ENCODE measurements around the gene PPP2R2D.

The PPP2R2D gene

GRCh38 chr10:131961047-131961776 is 60.4 kb downstream of the PPP2R2D start:
- peaks cover 10% of the 10 kb centered on the region for H3K36me3 ChIP-seq
- DNase-seq: no peak
- no peak overlapping the region for H3K27ac ChIP-seq
- H3K27me3 ChIP-seq (ENCODE audit: insufficient read depth, low read depth, severe bottlenecking): no peaks in the 10 kb centered on the region
- TF ChIP-seq CTCF (IDR thresholded peaks at IDR 0.05; ENCODE audit: low read depth, low read length): no peak
- no peaks in the 10 kb centered on the region for H3K9me3 ChIP-seq (ENCODE audit: severe bottlenecking)
- no peak overlapping the region for H3K4me3 ChIP-seq (ENCODE audit: low read depth, low read length)

GRCh38 chr10:131961777-131962662 is 61.2 kb downstream of the PPP2R2D start:
- TF ChIP-seq CTCF (IDR thresholded peaks at IDR 0.05; ENCODE audit: low read depth, low read length): no peak
- Histone ChIP-seq H3K27ac (no peak overlapping the region), H3K4me3 (ENCODE audit: low read depth, low read length) (no peak overlapping the region), H3K27me3 (ENCODE audit: insufficient read depth, low read depth, severe bottlenecking) (no peaks in the 10 kb centered on the region), H3K9me3 (ENCODE audit: severe bottlenecking) (no peaks in the 10 kb centered on the region), H3K36me3 (peaks cover 4% of the 10 kb centered on the region)
- no peak for DNase-seq

GRCh38 chr10:131963350-131963749 is 62.5 kb downstream of the PPP2R2D start:
- Histone ChIP-seq H3K27ac (no peak overlapping the region), H3K27me3 (ENCODE audit: insufficient read depth, low read depth, severe bottlenecking) (no peaks in the 10 kb centered on the region), H3K9me3 (ENCODE audit: severe bottlenecking) (no peaks in the 10 kb centered on the region), H3K36me3 (peaks cover 9% of the 10 kb centered on the region; the same call in 1 of the 2 replicates), H3K4me3 (ENCODE audit: low read depth, low read length) (no peak overlapping the region)
- TF ChIP-seq CTCF (IDR thresholded peaks at IDR 0.05; ENCODE audit: low read depth, low read length): no peak
- no peak for DNase-seq

- DNase-seq: no peak
- Histone ChIP-seq H3K27ac (no peak overlapping the region), H3K36me3 (peaks cover 14% of the 10 kb centered on the region)
Measured at GRCh38 chr10:131963811-131964210, 63.0 kb downstream of the PPP2R2D start.

GRCh38 chr10:131964298-131964697 is 63.5 kb downstream of the PPP2R2D start:
- H3K4me3 ChIP-seq (ENCODE audit: low read depth, low read length): no peak overlapping the region
- peaks cover 19% of the 10 kb centered on the region for H3K36me3 ChIP-seq
- no peak for TF ChIP-seq CTCF (IDR thresholded peaks at IDR 0.05; ENCODE audit: low read depth, low read length)
- no peak for DNase-seq
- no peak overlapping the region for H3K27ac ChIP-seq
- H3K9me3 ChIP-seq (ENCODE audit: severe bottlenecking): no peaks in the 10 kb centered on the region
- H3K27me3 ChIP-seq (ENCODE audit: insufficient read depth, low read depth, severe bottlenecking): no peaks in the 10 kb centered on the region

More at GRCh38 chr10:131963811-131964210, 63.0 kb downstream of the PPP2R2D start:
- Histone ChIP-seq H3K9me3 (ENCODE audit: severe bottlenecking) (no peaks in the 10 kb centered on the region), H3K27me3 (ENCODE audit: insufficient read depth, low read depth, severe bottlenecking) (no peaks in the 10 kb centered on the region), H3K4me3 (ENCODE audit: low read depth, low read length) (no peak overlapping the region)
- TF ChIP-seq CTCF (IDR thresholded peaks at IDR 0.05; ENCODE audit: low read depth, low read length): no peak
